AG10803 (cell line): Measurements from ENCODE around the gene DNAJC4.

Experiments
- DNase-seq: peaks from one replicate; pipeline ENCODE4 v3.0.0; 2010; ENCODE audit warnings: low read depth
- H3K4me3 ChIP-seq: 2 replicates; pipeline ENCODE4 v1.5.1; 2011; ENCODE audit warnings: mild to moderate bottlenecking, low read length, control low read depth
- CTCF ChIP-seq: conservative IDR thresholded peaks from 2 replicates; pipeline ENCODE4 v1.5.1; 2011; ENCODE audit warnings: mild to moderate bottlenecking, low read length, control low read depth, inconsistent platforms

Gene DNAJC4

GRCh38 chr11:64266339-64266738, 36.0 kb downstream of the DNAJC4 start:
- no peak overlapping the region for H3K4me3 ChIP-seq
- no peak for TF ChIP-seq CTCF
- no peak for DNase-seq

GRCh38 chr11:64267207-64267945, 37.0 kb downstream of the DNAJC4 start:
- no peak for DNase-seq
- TF ChIP-seq CTCF, result no peak
- no peak overlapping the region for H3K4me3 ChIP-seq

GRCh38 chr11:64268025-64268892, 37.9 kb downstream of the DNAJC4 start:
- DNase-seq, result peak; percentile 47
- peak overlapping the region; percentile 71 for H3K4me3 ChIP-seq
- no peak for TF ChIP-seq CTCF

GRCh38 chr11:64268893-64269539, 38.7 kb downstream of the DNAJC4 start:
- peak; percentile 51 for DNase-seq
- peak overlapping the region; percentile 71 for H3K4me3 ChIP-seq
- no peak for TF ChIP-seq CTCF

GRCh38 chr11:64269540-64270220, 39.3 kb downstream of the DNAJC4 start:
- TF ChIP-seq CTCF, result no peak
- peak; percentile 100 for DNase-seq
- peak overlapping the region; percentile 80 for H3K4me3 ChIP-seq

- DNase-seq, result no peak
- H3K4me3 ChIP-seq, result no peak overlapping the region
- no peak for TF ChIP-seq CTCF
These were observed 44.9 kb downstream of the DNAJC4 start for GRCh38 chr11:64275031-64275800.
